Ecto neural progenitor cell (in vitro differentiated cells): ENCODE data around the gene HDAC9.
"Not testable (repeated sequence)": the region's sequence is repeated elsewhere in the genome, so short reads cannot be mapped to it uniquely, and the experiment has no call there.

Experiments used
- DNase-seq: peaks from one replicate; pipeline ENCODE4 v3.0.0-alpha.2; 2018; ENCODE audit warnings: low spot score

HDAC9 gene

GRCh38 chr7:18736012-18736411 is 240.5 kb downstream of the HDAC9 start:
- DNase-seq = not testable (repeated sequence)

GRCh38 chr7:18740579-18740988 is 245.0 kb downstream of the HDAC9 start:
- no peak for DNase-seq

GRCh38 chr7:18753972-18754610 is 258.5 kb downstream of the HDAC9 start:
- DNase-seq = no peak

GRCh38 chr7:18754766-18755165 is 259.2 kb downstream of the HDAC9 start:
- DNase-seq = no peak

- no peak for DNase-seq
Measured at GRCh38 chr7:18755793-18756192, 260.2 kb downstream of the HDAC9 start.

- DNase-seq = no peak
Measured at GRCh38 chr7:18756378-18757050, 261.0 kb downstream of the HDAC9 start.

- no peak for DNase-seq
Measured at GRCh38 chr7:18760046-18760445, 264.5 kb downstream of the HDAC9 start.

GRCh38 chr7:18760631-18761445 is 265.3 kb downstream of the HDAC9 start:
- no peak for DNase-seq

- DNase-seq = no peak
Measured at GRCh38 chr7:18762189-18762588, 266.6 kb downstream of the HDAC9 start.

- no peak for DNase-seq
Measured at GRCh38 chr7:18768256-18768655, 272.7 kb downstream of the HDAC9 start.

GRCh38 chr7:18770154-18770811 is 274.7 kb downstream of the HDAC9 start:
- no peak for DNase-seq

- DNase-seq = no peak
Measured at GRCh38 chr7:18770822-18771221, 275.3 kb downstream of the HDAC9 start.

- no peak for DNase-seq
Measured at GRCh38 chr7:18771834-18772566, 276.5 kb downstream of the HDAC9 start.

- no peak for DNase-seq
Measured at GRCh38 chr7:18772567-18772965, 277.0 kb downstream of the HDAC9 start.

GRCh38 chr7:18777314-18777713 is 281.8 kb downstream of the HDAC9 start:
- DNase-seq = no peak

GRCh38 chr7:18778594-18778993 is 283.0 kb downstream of the HDAC9 start:
- DNase-seq = no peak

GRCh38 chr7:18780266-18780665 is 284.7 kb downstream of the HDAC9 start:
- DNase-seq = no peak

GRCh38 chr7:18780938-18781337 is 285.4 kb downstream of the HDAC9 start:
- DNase-seq = no peak

GRCh38 chr7:18786196-18786727 is 290.7 kb downstream of the HDAC9 start:
- no peak for DNase-seq

- DNase-seq = no peak
Measured at GRCh38 chr7:18786796-18787195, 291.2 kb downstream of the HDAC9 start.

- DNase-seq = no peak
Measured at GRCh38 chr7:18788026-18788425, 292.5 kb downstream of the HDAC9 start.
